Erythroblast (primary cell): Measurements from ENCODE around the gene TSN.

Experiments
- GATA1 ChIP-seq: IDR thresholded peaks from 2 replicates; pipeline ENCODE4 v1.6.1; 2011; ENCODE audit warnings: low read depth, mild to moderate bottlenecking, control low read depth, low read length, moderate library complexity
- POLR2A ChIP-seq: IDR thresholded peaks from 2 replicates; pipeline ENCODE4 v1.6.1; 2011; ENCODE audit warnings: mild to moderate bottlenecking, low read length

DNA sequence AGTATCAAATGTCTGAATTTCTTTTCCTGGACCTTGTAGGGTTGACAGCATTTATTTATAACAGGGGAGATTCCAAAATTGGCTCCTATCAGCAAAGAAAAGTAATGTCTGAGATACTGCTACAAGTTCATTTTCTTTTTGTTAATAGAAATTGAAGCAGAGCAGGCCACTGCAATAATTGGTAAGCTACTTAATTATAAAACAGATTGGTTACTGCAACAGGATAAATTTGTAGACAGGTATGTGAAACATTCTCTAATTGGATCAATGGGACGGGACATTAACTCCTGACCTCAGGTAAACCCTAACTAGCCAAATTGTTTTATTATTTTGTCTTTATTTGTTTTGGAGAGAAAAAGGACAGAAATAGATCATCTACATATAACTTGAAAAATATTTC lies 39.3 kb upstream of the TSN start:
- TF ChIP-seq POLR2A (no peak), GATA1 (no peak)
